NT2/D1 (cell line): ENCODE data around the gene SLCO4A1.

Source experiments
- YY1 ChIP-seq: IDR thresholded peaks from 2 replicates; pipeline ENCODE4 v1.6.1; 2011; ENCODE audit not compliant: insufficient read length, insufficient read depth
- ZNF274 ChIP-seq: IDR thresholded peaks from 2 replicates; pipeline ENCODE4 v1.6.1; 2011; ENCODE audit warnings: mild to moderate bottlenecking, low read depth, low read length

DNA sequence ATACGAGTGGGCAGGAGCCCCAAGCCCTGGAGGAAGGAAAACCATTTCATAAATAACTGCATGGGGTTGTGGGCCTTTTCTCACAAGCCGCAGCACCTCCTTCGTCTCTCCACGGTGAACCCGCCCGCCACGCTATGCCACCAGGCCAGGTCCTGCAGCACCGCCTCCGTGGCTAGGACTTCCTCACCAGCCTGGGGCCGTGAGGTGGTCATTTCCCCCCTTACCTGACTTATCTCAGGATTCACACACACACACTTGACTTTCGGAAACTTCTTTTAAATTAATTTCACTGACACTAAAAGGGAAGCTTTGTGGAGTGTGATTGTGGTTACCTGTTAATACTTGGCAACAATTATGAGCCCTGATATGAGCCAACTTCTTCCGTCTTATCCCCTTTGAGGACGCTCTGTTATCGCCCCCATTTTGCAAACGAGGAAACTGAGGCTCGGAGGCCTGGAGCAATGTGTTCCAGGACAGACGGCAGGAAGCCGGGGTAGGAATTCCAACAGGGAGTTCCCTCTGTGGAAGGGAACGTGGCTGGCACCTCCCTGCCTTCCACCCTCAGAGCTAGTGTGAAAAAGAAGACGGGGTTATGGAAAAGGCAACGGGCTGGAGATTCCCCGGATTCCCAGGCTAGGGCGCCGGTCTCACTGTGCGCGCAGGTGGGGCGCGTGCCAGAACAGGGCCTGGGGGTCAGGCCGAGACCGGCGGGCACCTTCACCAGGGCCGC lies 817 bp upstream of the SLCO4A1 start:
- no peak for TF ChIP-seq YY1
- TF ChIP-seq ZNF274: no peak
